ENCODE data around the gene CHST13. TPM values are rescaled to one million over a fixed set of nuclear protein-coding genes. Genes with fewer than 3 reads are reported as not detected.

The CHST13 gene
- polyA plus RNA-seq, 1 experiment = not detected

GRCh38 chr3:126485176-126485897, 38.6 kb upstream of the CHST13 start:
- CTCF ChIA-PET = no interaction called here
- no peak for TF ChIP-seq CTCF (IDR thresholded peaks at IDR 0.05; ENCODE audit: insufficient read depth, low read depth, low read length)
- Histone ChIP-seq H3K4me3 (ENCODE audit: low read depth, low read length) (no peak overlapping the region), H3K27me3 (ENCODE audit: control insufficient read depth, insufficient read depth, low read length) (peaks cover 5% of the 10 kb centered on the region), H3K36me3 (ENCODE audit: control insufficient read depth, insufficient read depth, low read length) (no peaks in the 10 kb centered on the region)
- no peak for DNase-seq (ENCODE audit: low read depth)
- POLR2A ChIA-PET = no interaction called here

- no peaks in the 10 kb centered on the region for H3K36me3 ChIP-seq (ENCODE audit: control insufficient read depth, insufficient read depth, low read length)
- TF ChIP-seq CTCF (IDR thresholded peaks at IDR 0.05; ENCODE audit: insufficient read depth, low read depth, low read length) = no peak
- H3K4me3 ChIP-seq (ENCODE audit: low read depth, low read length) = no peak overlapping the region
- ChIA-PET POLR2A (no interaction called here), CTCF (no interaction called here)
- no peak for DNase-seq (ENCODE audit: low read depth)
- peaks cover 5% of the 10 kb centered on the region for H3K27me3 ChIP-seq (ENCODE audit: control insufficient read depth, insufficient read depth, low read length)
Measured at GRCh38 chr3:126485956-126486355, 38.0 kb upstream of the CHST13 start.

GRCh38 chr3:126486360-126486847, 37.6 kb upstream of the CHST13 start:
- Histone ChIP-seq H3K4me3 (ENCODE audit: low read depth, low read length) (no peak overlapping the region), H3K27me3 (ENCODE audit: control insufficient read depth, insufficient read depth, low read length) (peaks cover 5% of the 10 kb centered on the region), H3K36me3 (ENCODE audit: control insufficient read depth, insufficient read depth, low read length) (no peaks in the 10 kb centered on the region)
- ChIA-PET CTCF (no interaction called here), POLR2A (no interaction called here)
- no peak for TF ChIP-seq CTCF (IDR thresholded peaks at IDR 0.05; ENCODE audit: insufficient read depth, low read depth, low read length)
- no peak for DNase-seq (ENCODE audit: low read depth)

- Histone ChIP-seq H3K27me3 (ENCODE audit: control insufficient read depth, insufficient read depth, low read length) (peaks cover 5% of the 10 kb centered on the region), H3K4me3 (ENCODE audit: low read depth, low read length) (no peak overlapping the region), H3K36me3 (ENCODE audit: control insufficient read depth, insufficient read depth, low read length) (no peaks in the 10 kb centered on the region)
- ChIA-PET CTCF (interaction anchor here (1.0 to 1.3 kb wide), 2 partner anchors 9 to 11 kb away, joined by 3 to 4 read pairs; partner anchors contain the start of gene ZXDC), POLR2A (no interaction called here)
- no peak for DNase-seq (ENCODE audit: low read depth)
- TF ChIP-seq CTCF (IDR thresholded peaks at IDR 0.05; ENCODE audit: insufficient read depth, low read depth, low read length) = no peak
Measured at GRCh38 chr3:126487151-126487771, 36.7 kb upstream of the CHST13 start.

GRCh38 chr3:126488185-126488584, 35.8 kb upstream of the CHST13 start:
- no peak for DNase-seq (ENCODE audit: low read depth)
- Histone ChIP-seq H3K27me3 (ENCODE audit: control insufficient read depth, insufficient read depth, low read length) (peaks cover 4% of the 10 kb centered on the region), H3K36me3 (ENCODE audit: control insufficient read depth, insufficient read depth, low read length) (no peaks in the 10 kb centered on the region), H3K4me3 (ENCODE audit: low read depth, low read length) (no peak overlapping the region)
- TF ChIP-seq CTCF (IDR thresholded peaks at IDR 0.05; ENCODE audit: insufficient read depth, low read depth, low read length) = no peak
- CTCF ChIA-PET = no interaction called here
- POLR2A ChIA-PET = no interaction called here
